Embryonic facial prominence (tissue), 1 donor: ENCODE measurements around the gene KCTD18.

Experiments
- DNase-seq: peaks from one replicate; pipeline ENCODE4 v3.0.0-alpha.2; 2016; ENCODE audit errors: extremely low spot score

KCTD18 gene

DNA sequence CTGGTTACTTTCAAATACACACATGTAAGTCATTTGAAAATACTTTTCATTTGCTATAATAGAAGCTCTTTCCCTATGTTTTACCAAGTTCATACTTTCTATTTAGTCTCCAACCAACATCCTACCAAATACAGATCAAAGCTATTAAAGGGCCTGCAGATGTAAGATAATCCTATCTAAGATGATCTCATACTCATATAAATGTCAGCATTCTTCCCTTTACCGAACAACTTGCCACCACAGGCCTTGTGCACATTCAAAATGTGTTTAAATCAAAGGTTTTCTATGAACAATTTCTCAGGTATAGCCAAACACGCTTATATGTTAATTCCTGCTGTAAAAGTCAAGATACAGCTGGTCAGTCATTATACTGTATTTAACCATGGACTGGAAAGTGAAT, 23.3 kb downstream of the KCTD18 start:
- no peak for DNase-seq

DNA sequence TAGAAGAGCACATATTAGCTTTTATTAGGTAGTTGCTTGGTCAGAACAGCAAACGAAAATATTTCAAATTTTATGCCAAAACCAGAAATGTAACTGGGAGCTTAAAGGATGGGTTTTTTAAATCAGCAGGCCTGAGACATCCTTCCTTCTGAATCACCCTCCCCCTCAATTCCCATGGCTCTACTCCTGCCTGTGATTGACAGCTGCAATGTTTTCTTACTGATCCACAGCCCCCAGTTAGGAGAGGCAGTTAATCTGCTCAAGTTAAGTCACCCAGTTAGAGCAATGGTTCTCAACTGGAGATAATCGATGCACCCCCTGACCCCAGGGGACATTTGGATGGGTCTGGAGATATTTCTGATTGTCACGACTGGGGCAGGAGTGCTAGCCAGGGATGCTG, 24.9 kb downstream of the KCTD18 start:
- no peak for DNase-seq

DNA sequence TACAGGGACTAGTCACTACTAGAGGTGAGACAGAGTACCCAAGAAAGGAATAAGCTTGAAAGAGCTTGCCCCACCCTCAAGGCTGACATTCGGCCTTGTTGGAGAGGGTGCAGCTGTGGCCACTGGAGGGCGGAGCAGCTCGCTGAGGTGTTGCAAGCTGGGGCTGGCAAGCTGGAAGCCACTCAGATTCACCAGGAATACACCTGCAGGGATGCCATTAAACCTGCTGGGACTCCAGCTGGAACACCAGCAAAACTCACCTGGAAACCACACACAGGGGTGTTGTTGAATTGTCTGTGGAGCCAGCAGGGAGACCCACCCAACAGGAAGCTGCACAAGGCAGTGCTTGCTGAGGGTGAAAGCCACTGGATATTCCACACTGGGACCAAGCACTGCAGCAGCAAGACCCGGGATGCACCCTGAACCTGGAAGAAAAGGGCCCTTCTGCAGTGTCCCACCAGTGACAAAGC, 26.1 kb downstream of the KCTD18 start:
- no peak for DNase-seq

DNA sequence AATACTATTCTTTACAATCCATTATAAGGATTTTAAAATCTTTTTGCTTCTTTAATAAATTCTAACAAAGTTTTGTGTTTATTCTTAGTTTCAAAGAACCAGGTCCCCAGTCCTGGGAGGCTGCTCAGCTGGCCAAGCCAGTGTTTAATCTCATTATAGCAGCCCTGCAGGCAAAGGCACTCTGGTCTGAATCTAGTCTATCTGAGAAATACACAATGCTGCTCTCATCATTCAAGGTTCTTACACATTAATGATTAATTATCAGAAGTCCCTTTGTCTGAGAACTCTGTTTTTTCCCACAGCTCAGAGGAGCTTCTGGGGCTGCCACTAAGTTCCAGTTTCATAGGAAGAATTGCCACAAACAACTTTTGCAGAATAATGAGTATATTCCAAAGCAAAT, 27.7 kb downstream of the KCTD18 start:
- no peak for DNase-seq

DNA sequence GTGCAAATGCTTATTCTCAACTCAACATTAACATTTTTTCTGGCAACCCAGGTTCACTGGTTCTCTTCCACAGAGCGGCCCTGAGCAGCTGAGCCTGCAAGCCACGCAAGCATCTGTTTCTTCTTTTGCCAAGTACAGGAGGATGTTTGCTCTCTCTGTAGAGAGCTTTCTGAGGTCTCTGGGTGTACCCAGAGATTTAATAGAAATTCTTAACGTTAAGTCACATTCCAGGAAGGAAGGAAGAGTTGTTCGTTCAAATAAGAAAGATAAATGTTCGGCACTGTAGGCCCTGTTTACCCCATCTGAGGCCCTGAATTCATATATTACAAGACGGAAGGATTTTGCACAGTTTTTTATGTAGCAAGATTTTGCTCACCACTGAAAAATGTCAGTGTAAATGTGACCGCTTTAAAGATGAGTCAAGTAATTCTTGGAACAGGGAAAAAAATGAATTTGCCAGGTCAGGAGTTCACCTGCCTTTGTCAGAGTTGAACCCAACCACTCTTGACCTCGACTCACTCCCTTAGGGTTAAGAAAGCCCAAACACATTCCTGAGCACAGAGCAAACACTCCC, 30.1 kb downstream of the KCTD18 start:
- no peak for DNase-seq

DNA sequence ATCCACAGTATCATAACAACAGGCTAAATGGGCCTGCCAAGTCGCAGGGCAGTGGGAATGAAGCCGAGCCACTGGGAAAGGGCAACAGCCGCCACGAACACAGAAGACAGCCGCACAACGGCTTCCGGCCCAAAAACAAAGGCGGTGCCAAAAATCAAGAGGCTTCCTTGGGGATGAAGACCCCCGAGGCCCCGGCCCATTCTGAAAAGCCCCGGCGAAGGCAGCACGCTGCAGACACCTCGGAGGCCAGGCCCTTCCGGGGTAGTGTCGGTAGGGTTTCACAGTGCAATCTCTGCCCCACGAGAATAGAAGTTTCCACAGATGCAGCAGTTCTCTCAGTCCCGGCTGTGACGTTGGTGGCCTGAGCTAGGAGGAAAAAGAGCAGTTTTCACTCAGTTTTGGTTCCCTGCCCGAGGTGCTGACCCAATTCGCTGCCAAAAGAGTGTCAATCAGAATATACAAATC, 32.2 kb downstream of the KCTD18 start:
- DNase-seq = no peak

DNA sequence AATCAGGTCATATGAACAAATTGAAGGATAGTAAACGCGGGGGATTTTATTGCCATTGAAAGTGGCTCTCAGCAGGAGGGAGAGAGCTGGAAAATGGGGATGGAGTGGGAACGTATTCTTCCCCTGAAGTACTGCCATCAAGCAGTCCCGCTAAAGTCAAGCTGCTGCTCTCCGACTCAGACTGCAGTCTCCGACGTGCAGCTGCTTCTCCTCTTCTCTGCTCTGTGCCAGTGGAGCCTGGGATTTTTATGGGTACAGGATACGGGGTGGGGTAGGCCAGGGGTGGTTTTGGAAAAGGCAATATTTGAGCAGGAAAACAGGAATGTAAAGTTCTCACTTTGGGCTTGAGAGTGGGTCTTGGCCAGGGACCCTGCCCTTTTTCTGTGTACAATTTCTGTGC, 33.0 kb downstream of the KCTD18 start:
- DNase-seq = no peak

DNA sequence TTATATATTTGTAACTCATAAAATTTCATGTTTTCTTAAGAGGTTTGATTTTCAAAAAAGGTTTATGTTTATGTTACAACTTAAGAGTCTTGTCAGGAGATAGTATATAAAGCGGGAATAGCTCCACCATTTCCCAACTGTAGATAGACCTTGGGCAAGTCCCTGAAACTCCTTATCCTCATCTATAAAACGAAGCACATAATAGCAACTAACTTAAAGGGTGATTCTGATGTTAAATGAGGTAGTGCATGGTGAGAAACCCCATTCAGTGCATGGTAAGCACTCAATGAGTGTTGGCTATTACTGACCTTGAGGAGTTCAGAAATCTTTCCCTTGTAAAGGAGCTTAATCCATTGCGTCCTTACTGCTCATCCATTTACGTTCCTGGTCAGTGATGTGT, 34.1 kb downstream of the KCTD18 start:
- no peak for DNase-seq

DNA sequence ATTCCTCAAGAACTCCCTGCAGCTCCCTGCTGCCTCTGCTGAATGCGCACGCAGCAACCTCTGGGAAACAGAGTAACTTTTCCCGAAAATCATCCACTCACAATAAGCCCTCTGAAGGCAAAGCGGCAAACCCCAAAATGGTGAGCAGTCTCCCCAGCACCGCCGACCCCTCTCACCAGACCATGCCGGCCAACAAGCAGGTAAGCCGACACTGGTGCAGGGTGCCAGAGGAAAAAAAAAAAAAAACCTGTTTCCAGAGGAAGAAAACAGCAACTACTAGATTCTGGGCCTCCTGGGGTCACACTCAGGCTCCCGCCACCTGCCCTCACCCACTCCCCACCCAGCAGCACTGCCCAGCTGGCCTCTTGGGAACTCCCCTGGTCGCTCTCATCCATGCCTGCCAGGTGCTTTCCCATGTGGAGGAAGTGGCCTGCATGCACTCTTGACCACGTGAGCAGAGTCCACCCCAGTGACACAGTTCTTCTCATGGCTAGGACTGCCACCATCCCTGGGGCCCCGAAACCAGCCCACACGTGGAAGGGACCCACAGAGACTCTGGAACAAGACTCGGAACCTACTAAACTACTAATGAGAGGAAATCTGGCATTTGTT, 36.9 kb downstream of the KCTD18 start:
- DNase-seq = no peak

DNA sequence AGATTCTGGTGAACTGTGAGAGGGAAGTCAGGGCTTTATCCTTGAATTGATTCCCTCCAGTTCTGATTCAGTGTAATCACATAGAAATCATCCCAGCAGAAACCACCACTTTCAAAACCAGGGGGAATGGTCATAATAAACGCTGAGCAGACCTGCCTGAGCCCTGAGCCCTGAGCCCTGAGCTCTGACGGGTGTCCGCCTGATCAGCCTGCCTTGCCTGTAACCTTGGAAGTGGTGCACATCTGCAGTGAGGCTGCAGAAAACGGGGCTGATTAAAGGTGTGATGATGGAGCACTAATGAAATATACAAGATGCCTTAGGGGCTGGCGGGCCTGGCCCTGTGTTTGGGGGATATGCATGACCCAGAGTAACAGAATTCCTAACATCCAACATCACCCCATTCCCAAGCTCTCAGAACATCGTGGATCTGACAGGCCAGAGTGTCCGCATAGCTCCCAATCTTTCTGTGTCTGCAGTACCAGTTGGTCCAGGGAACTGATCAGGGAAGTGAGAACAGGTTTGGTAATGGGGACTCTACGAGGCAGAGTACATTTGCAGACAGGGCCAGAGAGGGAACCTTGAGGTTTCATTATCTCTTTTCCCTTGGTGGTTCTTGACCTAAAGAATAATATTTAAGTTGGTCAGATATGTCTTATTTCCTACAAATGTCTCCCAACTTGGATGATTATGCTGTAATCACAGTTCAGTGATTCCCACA, 37.8 kb downstream of the KCTD18 start:
- DNase-seq = no peak

DNA sequence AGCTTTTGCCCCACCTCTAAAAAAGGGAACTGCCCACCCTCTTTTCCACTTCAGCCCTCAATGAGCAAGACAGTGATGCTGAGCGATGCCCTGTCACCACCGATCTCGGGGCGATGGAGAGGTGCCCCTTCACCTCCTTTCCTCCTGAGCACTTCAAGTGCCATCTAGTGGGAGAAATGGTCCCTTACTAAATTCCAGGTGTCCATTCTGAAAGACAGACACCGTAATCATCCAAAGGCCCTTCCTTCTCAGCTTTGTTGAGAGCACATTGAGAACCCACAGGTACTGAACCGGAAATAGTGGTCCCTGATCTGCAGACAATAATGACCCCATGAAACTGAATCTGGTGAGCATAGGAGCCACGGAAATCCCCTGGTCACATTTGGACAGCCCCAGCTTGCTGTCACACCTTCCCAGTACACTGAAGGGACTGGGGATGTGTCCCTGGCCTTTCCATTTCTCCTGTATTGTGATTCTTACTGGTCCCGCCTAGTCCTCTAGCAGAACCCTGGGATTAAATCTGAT, 38.5 kb downstream of the KCTD18 start:
- DNase-seq = no peak

DNA sequence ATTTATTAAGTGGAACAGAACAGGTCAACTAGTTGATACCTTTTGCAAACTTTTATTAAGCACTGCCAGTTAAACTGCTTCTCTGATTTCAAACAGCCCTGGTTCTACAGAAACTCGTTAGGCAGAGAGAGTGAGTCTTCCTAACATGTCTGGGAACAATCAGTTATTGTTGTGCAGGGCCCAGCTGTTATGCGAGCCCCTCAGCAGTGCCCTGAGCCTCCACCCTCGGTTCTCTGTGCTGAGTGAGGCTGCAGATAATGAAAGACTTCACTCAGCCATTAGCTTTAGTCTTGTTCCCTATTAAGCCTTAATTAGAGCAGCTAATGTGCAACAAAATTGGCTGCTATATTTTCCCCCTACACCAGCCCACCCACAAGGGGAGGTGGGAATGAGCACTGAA, 39.6 kb downstream of the KCTD18 start:
- DNase-seq = no peak

DNA sequence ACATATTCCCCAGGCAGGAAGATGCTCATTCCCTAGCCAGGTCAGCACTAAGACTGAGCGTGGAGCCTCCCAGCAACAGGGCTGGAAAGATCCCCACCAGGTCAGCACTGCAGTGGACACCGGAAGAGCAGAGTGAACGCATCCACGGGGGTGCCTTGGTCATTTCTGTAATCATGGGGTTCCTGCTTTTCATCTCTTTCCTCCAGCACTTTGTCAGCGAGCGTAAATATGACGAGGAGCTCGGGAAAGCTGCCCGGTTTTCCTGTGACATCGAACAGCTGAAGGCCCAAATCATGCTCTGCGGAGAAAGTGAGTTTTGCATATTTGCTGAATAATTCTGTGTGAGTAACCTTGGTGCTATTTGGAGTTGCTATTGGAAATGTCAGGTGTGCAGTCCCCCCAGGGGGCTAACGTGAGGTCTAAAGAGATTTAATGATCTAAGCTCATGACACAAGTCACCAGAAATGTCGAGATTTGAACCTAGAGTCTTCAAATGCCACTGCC, 40.1 kb downstream of the KCTD18 start:
- no peak for DNase-seq

DNA sequence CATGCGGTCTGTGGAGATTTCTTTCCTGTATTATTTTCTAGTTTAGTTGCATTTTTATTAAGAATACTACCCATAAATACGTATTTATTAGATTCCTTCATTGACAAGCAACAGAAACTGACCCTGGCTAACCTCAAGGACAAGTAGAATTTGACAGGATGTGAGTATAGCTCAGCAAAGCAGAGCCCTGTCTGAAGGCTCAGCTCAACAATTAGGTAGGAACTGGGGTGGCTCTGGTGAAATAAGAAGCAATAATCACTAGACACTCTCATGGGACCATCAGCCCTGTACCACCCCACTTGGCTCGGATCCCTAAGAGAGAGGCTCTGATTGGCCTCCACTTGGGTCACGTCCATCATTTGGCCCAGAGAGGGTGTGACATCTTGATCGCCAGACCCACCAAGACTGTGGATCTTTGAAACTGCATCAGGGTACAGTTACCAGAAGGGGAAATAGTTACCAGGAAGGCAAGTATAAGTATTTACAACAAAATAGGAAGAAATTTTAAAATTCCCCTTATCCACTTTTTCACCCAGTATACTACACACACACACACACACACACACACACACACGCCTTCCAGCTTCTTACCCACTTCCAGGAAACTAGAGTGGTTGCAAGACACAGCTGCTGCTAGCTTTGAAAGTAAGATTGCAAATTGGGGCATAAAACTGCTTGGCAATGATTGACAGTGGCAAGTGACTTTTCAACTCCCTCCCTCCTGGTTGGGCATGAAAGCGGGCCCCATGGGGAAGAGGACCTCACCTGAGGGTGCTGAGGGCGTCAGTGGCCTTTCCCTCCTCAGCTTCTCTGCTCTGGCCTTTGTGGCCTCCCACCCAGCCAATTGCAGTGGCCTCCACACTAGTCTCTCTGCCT, 41.8 kb downstream of the KCTD18 start:
- DNase-seq = no peak

DNA sequence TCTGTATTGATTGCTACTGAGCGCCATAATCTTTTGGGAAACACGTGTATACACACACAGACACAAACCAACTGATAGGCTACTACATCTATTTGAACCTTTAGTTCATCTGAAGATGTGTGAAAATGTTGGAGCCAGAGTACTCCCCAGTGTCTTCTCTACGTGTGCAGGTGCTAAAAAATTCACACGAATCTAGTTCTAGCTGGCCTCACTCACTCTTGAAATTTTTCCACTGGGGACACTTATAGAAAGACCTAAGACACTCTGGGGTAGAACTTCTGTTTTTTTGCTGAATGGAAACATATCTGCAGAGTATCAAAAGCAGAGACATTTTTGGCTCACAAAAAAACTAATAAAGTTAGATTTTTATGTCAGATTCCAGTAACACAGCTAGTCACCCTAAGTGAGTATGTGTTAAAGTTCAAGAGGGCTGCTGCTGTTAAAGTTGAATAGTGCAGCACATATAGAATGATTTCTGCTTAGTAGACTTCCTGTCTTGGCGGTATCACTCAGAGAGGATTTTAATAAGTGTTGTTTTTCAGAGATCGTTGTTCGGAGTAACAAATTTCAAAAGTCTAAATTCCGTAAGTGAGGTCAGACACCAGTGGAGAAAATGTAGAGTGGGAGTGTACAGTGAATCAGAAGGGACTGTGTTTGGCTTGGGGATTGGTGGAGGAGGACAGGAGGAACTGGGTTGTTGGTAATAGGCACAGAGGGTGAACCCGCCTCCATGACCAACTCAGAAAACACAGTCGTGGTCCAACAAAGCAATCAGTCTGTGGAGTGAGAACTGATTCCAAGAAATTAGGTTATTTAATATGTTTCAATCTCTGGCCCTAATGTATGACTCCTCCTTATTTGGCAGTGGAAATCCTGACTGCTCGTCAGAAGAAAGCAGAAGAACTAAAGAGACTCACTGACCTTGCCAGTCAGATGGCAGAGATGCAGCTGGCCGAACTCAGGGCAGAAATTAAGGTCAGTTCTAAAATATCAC, 43.1 kb downstream of the KCTD18 start:
- DNase-seq = no peak

DNA sequence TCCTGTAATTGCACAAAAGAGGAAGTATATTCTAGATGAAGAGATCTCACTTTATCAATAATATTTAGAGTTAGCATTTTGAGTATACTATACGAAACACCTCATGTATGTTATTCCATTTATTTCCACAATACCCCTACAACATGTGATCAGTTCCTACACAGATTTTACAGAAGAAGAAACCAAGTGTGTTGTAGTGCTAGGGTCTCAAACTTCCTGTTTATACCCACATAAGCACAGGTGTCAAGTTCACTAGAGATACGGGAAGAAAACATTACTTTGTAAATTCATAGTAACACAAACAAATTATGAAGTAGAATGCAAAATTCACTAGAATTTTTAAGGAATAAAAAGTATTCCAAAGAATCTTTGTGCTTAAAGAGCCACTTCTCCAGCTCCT, 46.4 kb downstream of the KCTD18 start:
- no peak for DNase-seq

DNA sequence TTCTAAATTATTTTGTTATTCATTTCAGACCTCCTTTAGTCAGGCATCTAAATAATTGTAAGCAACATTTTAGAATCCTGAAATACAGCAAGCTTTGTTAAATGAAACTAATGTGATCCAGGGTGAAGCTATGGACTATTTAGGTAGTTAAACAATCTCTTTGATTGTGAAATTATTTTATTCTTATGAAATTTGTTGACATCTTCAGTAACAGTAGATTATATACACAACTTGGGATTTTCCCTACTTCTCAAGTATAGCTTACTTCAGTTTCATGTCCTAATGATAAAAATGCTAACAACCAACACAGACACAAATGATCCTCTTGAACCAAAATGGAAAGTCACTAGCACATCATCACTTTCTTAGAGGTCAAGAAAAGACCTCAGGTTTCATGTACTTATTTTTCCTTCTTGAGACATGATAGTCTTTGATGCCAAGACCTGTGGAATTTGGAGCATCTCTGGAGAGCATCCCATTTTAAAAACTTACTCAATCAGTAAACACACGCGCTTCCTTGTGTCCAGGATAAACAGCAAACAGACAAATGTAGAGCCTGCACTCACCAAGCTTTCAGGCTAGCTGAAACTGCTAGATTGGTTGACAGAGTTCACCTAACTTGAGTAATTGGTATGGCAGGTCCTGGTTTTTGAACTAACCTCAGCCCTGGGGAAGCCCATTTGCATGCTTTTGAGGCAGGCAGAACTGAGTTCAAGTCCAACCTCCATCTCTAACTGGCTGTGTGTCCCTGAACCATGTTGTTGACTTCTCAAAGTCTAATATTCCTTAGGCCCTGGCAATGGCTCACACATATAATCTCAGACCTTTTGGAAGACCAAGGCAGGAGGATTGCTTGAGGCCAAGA, 47.8 kb downstream of the KCTD18 start:
- DNase-seq = no peak

DNA sequence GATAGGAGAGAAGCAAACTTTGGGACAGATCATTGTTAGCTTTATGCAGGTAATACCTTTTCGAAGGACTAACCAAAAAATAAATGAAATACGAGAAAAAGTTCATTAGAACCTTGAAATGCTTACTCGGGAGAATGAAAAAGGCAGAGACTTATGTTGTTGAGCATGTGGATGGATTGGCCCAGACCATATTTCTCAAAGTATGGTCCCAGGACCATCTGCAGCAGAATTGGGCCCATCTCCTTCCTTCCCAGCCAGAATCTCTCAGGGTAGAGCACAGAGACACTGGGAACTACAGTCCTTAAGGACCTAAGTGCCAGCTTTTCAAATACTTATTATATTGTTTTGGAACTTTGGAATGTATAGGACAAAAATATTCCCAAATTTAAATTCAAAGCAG, 50.8 kb downstream of the KCTD18 start:
- DNase-seq = no peak

DNA sequence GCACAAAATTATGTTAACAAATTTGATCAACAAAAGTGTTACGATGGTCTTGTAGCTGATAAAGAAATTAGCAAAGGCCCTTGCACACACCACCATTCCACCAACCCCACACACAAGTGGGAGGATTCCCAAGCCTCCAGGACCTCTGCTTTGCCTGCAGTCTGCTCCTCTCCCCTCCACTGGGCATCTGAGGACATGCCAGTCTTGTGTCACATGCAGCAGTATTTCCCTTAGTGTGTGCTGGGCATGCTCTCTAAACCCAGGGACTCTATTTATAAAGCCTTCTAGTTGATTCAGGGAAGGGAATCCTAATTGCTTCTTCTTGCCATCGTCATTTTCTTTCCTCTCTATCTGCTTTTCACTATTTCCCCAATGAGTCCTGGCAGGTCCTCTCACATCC, 53.3 kb downstream of the KCTD18 start:
- DNase-seq = no peak
